GM19397 (cell line): ENCODE measurements around the gene SCN3A.

Source experiments
- ATAC-seq: cut with Tn5 transposase; IDR thresholded peaks from one replicate; pipeline ENCODE4 v1.9.1; 2021; ENCODE audit warnings: mild to moderate bottlenecking, moderate library complexity; ENCODE audit not compliant: unreplicated experiment

SCN3A gene

GRCh38 chr2:165058476-165059265 is 145.2 kb downstream of the SCN3A start:
- no peak for ATAC-seq

DNA sequence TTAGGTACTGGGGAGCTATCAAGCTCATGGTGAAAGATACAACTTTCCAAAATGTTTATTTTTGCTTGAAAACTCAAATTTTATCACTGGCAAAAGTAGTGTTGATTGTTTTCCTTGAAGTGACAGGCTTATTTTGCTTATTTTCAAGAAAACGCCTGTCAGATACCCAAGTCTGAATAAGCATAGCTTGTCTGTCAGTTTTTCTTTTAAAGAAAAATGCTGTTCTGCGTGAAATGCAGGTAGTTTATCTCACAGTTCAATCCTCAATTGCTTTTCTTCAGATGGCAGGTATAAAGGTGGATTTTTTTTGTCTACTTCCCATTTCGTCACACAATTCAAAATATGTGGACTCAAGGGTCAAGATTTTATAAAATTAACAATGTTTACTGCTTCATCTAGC is 145.9 kb downstream of the SCN3A start:
- ATAC-seq = no peak

DNA sequence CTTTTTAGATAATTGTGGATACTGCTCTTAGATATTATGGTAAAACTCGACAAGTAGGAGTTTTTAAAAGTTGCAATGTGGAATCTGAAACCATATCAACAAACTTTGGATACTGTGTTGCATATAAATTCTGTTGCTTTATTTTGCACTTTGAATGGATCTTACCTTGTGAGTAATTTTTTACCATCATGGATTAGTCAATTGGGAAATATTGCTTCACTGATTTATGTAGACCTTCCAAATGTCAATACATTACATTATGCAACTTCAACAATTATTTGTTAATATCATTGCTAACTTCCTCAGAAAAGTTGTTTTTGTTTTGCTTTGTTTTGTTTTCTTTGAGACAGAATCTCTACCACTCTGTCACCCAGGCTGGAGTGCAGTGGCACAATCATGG is 146.5 kb downstream of the SCN3A start:
- ATAC-seq = no peak

- ATAC-seq = no peak
Measured at GRCh38 chr2:165056564-165056963, 147.3 kb downstream of the SCN3A start.

GRCh38 chr2:165055082-165055851 is 148.6 kb downstream of the SCN3A start:
- no peak for ATAC-seq

DNA sequence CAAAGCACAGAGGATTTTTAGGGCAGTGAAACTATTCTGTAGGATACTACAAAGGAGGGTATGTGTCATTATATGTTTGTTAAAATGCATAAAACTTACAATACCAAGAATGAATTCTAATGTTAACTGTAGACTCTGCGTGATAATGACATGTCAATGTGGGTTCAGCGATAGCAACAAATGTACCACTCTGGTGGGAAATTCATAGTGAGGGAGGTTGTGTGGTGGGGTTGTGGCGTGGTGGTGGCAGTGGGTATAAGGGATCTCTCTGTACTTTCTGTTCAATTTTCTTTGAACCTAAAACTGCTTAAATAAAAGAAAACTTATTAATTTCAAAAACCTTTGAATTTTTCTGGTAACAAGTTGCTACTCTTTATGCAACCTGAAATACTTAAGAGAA is 149.2 kb downstream of the SCN3A start:
- ATAC-seq = no peak

GRCh38 chr2:165044505-165045303 is 159.1 kb downstream of the SCN3A start:
- no peak for ATAC-seq
